Measurements from ENCODE around the gene DNAJB5. TPM values are rescaled to one million over a fixed set of nuclear protein-coding genes. Genes with fewer than 3 reads are reported as not detected.

DNAJB5 gene
- polyA plus RNA-seq, 1 of the 3 experiments (the other 2 are of a cell fraction): 3.3 TPM

DNA sequence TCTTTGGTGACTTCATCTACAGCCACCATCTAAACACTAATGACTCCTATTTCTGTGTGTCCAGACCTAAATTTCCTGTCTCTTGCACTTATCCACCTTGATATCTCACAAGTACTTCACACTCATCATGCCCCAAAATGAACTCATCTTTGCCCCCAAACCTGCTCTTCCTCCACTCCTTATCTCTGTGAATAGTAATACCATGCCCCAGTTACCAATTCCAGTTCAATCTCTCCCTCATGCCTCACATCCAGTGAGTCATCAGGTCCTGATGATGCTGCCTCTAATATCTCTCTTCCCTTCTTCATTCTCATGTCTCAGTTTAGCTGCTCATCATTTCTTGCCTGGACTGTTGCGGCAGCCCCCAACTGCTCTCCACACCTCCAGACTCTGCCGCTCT, 14.9 kb upstream of the DNAJB5 start:
- H2AFZ ChIP-seq (ENCODE audit: low read depth): no peak overlapping the region
- no peaks in the 10 kb centered on the region for H3K79me2 ChIP-seq (ENCODE audit: insufficient read depth)
- ChIA-PET CTCF (interaction anchor here (0.5 to 1.8 kb wide), 2 partner anchors 20 to 73 kb away, joined by 3 to 5 read pairs; no protein-coding TSS in a partner anchor), POLR2A (no interaction called here)
- H3K4me3 ChIP-seq (ENCODE audit: low read depth in 2 of 2, low read length in 1 of 2): no peak overlapping the region
- H3K4me1 ChIP-seq (ENCODE audit: control insufficient read depth in 1 of 2, insufficient read depth in 2 of 2, low read depth in 1 of 2, low read length in 1 of 2): no peaks in the 10 kb centered on the region
- H3F3A ChIP-seq (replicated peaks; ENCODE audit: insufficient read depth): no peaks in the 10 kb centered on the region
- H3K9me3 ChIP-seq: no peaks in the 10 kb centered on the region
- peaks cover 54% of the 10 kb centered on the region for H3K27me3 ChIP-seq (ENCODE audit: insufficient read depth)
- no peak for DNase-seq
- H3K9ac ChIP-seq: no peak overlapping the region
- no peak overlapping the region for H3K4me2 ChIP-seq
- H3K36me3 ChIP-seq (replicated peaks in 1 of 2; ENCODE audit: control insufficient read depth in 1 of 2, insufficient read depth in 2 of 2, low read length in 1 of 2): no peaks in the 10 kb centered on the region
- WGBS (ENCODE audit: low lambda C conversion rate): 79% methylated on average over 2 of the region's 2 CpGs
- no peaks in the 10 kb centered on the region for H3K9me2 ChIP-seq
- no peak overlapping the region for H3K27ac ChIP-seq (ENCODE audit: low read depth in 2 of 2, low read length in 1 of 2)
- H4K20me1 ChIP-seq (ENCODE audit: insufficient read depth): no peaks in the 10 kb centered on the region
- TF ChIP-seq TCF12 (IDR thresholded peaks at IDR 0.05) (no peak), MEF2A (IDR thresholded peaks at IDR 0.05; ENCODE audit: borderline replicate concordance, low read depth) (no peak), YY1 (IDR thresholded peaks at IDR 0.05; ENCODE audit: low read depth) (no peak), SMC3 (IDR thresholded peaks at IDR 0.05; ENCODE audit: low read depth, low read length) (no peak), EP300 (IDR thresholded peaks at IDR 0.05; ENCODE audit: borderline replicate concordance in 1 of 2, low read depth in 1 of 2, low read length in 1 of 2) (no peak), JUND (IDR thresholded peaks at IDR 0.05) (no peak), ELF1 (IDR thresholded peaks at IDR 0.05) (no peak)
- TF ChIP-seq, protein P1, sequence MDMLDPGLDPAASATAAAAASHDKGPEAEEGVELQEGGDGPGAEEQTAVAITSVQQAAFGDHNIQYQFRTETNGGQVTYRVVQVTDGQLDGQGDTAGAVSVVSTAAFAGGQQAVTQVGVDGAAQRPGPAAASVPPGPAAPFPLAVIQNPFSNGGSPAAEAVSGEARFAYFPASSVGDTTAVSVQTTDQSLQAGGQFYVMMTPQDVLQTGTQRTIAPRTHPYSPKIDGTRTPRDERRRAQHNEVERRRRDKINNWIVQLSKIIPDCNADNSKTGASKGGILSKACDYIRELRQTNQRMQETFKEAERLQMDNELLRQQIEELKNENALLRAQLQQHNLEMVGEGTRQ (IDR thresholded peaks at IDR 0.05; ENCODE audit: borderline replicate concordance, low read depth, low read length): no peak
- TF ChIP-seq, protein P2, sequence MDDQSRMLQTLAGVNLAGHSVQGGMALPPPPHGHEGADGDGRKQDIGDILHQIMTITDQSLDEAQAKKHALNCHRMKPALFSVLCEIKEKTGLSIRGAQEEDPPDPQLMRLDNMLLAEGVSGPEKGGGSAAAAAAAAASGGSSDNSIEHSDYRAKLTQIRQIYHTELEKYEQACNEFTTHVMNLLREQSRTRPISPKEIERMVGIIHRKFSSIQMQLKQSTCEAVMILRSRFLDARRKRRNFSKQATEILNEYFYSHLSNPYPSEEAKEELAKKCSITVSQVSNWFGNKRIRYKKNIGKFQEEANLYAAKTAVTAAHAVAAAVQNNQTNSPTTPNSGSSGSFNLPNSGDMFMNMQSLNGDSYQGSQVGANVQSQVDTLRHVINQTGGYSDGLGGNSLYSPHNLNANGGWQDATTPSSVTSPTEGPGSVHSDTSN (IDR thresholded peaks at IDR 0.05): no peak

DNA sequence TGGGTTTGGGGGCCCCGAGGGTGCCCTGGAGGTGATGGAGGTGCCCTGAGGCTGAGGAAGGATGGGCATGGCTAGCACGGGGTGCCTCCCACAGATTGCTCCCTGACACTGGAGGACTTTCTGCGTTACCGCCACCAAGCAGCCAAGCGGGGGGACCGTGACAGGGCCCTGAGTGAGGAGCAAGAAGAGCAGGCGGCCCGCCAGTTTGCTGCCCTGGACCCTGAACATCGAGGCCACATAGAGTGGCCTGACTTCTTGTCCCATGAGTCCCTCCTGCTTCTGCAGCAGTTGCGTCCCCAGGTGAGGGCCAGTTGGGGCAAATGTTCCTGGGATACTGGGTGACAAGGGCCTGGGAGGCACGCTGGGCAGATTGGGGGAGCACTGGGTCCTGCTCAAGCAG, 13.1 kb upstream of the DNAJB5 start:
- ChIA-PET CTCF (interaction anchor here (1.8 to 3.7 kb wide), 3 partner anchors 8 to 77 kb away, joined by 5 to 19 read pairs (median 11); no protein-coding TSS in a partner anchor), POLR2A (no interaction called here)
- no peak for DNase-seq
- Histone ChIP-seq H4K20me1 (ENCODE audit: insufficient read depth) (no peaks in the 10 kb centered on the region), H3K27ac (ENCODE audit: low read depth in 2 of 2, low read length in 1 of 2) (no peak overlapping the region), H3F3A (replicated peaks; ENCODE audit: insufficient read depth) (no peaks in the 10 kb centered on the region), H3K9ac (no peak overlapping the region), H3K9me2 (no peaks in the 10 kb centered on the region), H3K4me1 (ENCODE audit: control insufficient read depth in 1 of 2, insufficient read depth in 2 of 2, low read depth in 1 of 2, low read length in 1 of 2) (no peaks in the 10 kb centered on the region; a peak in 1 of 4 replicates), H3K79me2 (ENCODE audit: insufficient read depth) (no peaks in the 10 kb centered on the region), H3K4me2 (no peak overlapping the region), H3K4me3 (ENCODE audit: low read depth in 2 of 2, low read length in 1 of 2) (no peak overlapping the region), H3K9me3 (no peaks in the 10 kb centered on the region), H2AFZ (ENCODE audit: low read depth) (no peak overlapping the region), H3K27me3 (ENCODE audit: insufficient read depth) (peaks cover 52% of the 10 kb centered on the region), H3K36me3 (replicated peaks in 1 of 2; ENCODE audit: control insufficient read depth in 1 of 2, insufficient read depth in 2 of 2, low read length in 1 of 2) (no peaks in the 10 kb centered on the region)
- TF ChIP-seq, protein P3, sequence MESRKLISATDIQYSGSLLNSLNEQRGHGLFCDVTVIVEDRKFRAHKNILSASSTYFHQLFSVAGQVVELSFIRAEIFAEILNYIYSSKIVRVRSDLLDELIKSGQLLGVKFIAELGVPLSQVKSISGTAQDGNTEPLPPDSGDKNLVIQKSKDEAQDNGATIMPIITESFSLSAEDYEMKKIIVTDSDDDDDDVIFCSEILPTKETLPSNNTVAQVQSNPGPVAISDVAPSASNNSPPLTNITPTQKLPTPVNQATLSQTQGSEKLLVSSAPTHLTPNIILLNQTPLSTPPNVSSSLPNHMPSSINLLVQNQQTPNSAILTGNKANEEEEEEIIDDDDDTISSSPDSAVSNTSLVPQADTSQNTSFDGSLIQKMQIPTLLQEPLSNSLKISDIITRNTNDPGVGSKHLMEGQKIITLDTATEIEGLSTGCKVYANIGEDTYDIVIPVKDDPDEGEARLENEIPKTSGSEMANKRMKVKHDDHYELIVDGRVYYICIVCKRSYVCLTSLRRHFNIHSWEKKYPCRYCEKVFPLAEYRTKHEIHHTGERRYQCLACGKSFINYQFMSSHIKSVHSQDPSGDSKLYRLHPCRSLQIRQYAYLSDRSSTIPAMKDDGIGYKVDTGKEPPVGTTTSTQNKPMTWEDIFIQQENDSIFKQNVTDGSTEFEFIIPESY (IDR thresholded peaks at IDR 0.05; ENCODE audit: borderline replicate concordance, low read depth): no peak
- TF ChIP-seq TEAD4 (IDR thresholded peaks at IDR 0.05; ENCODE audit: borderline replicate concordance, insufficient read depth): no peak
- no peak for TF ChIP-seq MXI1 (IDR thresholded peaks at IDR 0.05; ENCODE audit: low read depth, low read length)
- TF ChIP-seq ELF1 (IDR thresholded peaks at IDR 0.05): no peak
- TF ChIP-seq SIN3A (IDR thresholded peaks at IDR 0.05; ENCODE audit: borderline replicate concordance, low read depth, low read length): no peak
- TF ChIP-seq GATA2 (CRISPR knock-in tag; IDR thresholded peaks at IDR 0.05): no peak
- 47% methylated on average over 2 of the region's 11 CpGs for WGBS (ENCODE audit: low lambda C conversion rate)
